Middle frontal gyrus (tissue), 1 donor: ENCODE results near the gene UQCRC1.

Experiments used
- DNase-seq: peaks from one replicate; pipeline ENCODE4 v3.0.0-alpha.2; 2015; ENCODE audit warnings: low spot score; ENCODE audit errors: extremely low spot score

Gene UQCRC1

DNA sequence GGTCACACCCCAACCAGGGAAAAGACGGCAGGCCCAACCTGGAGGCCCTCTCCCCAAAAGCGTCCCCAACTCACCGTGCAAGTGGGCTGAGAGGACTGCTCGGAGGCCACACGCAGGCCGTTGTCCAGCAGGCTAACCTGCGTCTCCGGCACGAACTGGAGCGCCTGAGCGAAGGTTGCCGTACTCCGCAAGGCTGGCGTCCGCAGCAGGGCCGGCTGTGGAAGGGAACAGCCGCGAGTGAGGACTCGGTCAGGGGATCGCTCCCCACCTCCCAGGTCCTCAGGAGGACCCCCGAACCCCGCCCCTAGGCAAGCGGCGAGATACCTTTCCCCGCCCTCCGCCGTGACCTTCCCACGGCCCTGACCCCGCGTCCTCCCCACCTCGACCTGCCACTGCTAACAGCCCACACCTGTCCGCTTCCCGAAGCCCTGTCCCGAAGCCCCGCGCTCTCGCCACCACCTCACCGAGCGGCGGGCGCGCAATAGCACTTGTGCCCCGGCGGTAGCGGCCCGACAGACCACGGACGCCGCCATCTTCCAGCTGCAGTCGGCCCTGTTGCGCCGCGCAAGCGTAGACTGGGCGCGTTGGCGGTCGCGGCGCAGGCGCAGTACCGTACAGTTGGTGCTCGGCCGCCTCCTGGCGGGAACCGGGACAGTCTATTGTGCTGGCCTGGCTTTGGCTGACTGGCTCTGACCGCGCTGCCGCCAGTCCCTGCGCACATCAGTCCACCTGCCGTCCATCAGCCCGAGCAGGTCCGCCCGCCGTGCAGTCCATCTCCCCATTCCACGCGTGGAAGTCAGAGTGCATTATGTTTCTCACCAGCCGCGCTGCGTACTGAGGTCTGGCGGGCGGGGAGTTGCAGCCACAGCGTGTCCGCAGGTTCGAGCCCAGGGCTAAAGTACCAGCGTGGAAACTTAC, at the start of gene UQCRC1:
TSS of gene UQCRC1 (minus strand) at position 559 of the 918 bp plus-strand sequence. CDS start at position 533, 26 bp downstream.
- DNase-seq, result peak; percentile 82

- no peak for DNase-seq
These were observed 47.4 kb upstream of the UQCRC1 start for GRCh38 chr3:48656841-48657281.

- DNase-seq, result no peak
These were observed 46.8 kb upstream of the UQCRC1 start for GRCh38 chr3:48656061-48656840.

GRCh38 chr3:48655606-48656005, 46.2 kb upstream of the UQCRC1 start:
- no peak for DNase-seq

DNA sequence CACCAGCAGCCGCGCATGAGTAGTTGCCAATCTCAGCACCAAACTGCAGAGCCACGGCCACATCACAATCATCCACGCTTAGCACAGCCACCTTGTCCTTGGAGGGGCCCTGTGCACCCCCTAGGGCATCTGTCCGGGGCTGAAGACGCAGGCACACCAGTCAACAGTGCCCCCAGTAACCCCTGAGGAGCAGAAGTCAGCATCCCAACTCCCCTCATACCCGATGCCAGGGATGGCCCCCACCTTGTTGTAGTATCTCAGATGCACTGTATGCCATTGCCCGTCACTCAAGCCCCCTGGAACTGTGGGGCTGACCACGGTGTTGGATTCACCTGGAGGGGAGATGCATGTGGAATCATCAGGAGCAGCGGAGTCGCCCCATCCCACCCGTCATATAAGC, 45.6 kb upstream of the UQCRC1 start:
- DNase-seq, result no peak

DNA sequence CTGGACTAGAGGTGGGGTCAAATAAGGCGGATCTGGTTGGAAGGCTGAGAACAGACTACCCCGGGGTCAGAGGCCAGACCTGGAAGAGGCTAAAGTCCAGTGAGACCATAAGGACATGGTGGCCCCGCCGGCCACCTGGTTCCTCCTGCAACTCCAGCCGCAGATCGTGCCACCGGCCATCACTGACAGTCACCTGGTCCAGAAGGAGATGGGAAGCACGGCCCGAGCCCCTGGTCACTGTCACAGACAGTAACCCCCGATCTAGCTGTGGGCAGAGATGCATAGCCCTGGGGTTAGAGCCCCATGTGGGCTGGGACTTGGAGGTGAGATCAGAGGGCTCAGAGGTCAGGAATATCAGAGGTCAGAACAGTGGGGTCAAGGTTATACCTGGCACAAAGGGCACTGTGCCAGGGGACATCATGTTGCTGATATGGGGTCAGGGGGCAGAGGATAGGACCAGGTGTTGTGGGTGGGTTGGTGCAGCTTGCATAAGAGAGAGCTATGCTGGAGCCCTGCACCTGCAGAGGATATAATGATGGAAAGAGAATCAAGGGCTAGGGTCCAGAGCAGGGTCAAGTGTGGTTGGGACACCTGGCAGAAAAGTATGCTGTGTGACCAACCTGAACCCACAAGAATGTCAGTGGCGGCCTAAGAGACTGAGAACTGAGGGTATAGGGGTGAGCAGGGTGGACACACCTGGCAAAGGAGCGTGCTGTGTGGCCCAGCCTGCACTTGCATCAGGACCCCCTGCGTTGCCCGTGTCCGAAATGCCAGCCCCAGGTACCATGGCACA, 43.7 kb upstream of the UQCRC1 start:
- no peak for DNase-seq

DNA sequence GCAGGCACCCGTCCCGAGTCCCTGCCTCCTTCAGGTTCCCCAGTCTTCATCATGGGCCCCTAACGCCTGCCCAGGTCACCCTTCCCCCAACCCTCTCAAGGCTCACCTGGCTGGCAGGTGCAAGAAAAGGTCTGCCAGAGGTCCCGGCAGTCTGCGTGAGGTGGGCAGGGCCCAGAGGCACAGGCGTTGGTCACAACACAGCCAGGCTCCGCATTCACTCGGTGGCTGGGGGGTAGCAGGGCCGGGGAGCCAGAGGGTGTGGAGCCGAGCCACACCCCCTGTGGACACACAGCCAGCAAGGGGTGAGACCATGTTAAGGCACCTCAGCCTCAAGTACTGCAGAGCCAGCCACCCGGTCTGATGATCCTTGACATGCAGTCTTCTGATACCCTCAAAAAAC, 42.3 kb upstream of the UQCRC1 start:
- no peak for DNase-seq

DNA sequence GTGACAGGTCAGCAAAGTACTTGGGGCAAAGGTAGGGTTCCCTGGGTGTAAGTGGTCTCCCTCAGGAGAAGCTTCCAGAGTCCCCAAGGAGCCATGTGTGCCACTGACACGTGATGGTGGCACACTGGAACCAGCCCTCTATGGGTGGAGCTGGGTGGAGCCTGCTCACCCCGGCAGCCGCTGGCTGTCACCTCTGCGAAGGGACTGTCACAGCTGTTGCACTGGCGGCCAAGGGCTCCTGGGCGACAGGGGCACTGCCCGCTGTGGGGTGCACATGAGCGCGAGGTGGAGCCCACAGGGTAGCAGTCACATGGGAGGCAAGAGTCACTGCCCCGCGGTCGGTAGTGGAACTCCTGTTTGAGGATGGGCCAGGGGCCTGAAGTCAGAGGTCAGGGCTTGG, 41.3 kb upstream of the UQCRC1 start:
- no peak for DNase-seq

GRCh38 chr3:48648188-48648850, 38.9 kb upstream of the UQCRC1 start:
- no peak for DNase-seq

GRCh38 chr3:48647714-48648113, 38.3 kb upstream of the UQCRC1 start:
- DNase-seq, result no peak

DNA sequence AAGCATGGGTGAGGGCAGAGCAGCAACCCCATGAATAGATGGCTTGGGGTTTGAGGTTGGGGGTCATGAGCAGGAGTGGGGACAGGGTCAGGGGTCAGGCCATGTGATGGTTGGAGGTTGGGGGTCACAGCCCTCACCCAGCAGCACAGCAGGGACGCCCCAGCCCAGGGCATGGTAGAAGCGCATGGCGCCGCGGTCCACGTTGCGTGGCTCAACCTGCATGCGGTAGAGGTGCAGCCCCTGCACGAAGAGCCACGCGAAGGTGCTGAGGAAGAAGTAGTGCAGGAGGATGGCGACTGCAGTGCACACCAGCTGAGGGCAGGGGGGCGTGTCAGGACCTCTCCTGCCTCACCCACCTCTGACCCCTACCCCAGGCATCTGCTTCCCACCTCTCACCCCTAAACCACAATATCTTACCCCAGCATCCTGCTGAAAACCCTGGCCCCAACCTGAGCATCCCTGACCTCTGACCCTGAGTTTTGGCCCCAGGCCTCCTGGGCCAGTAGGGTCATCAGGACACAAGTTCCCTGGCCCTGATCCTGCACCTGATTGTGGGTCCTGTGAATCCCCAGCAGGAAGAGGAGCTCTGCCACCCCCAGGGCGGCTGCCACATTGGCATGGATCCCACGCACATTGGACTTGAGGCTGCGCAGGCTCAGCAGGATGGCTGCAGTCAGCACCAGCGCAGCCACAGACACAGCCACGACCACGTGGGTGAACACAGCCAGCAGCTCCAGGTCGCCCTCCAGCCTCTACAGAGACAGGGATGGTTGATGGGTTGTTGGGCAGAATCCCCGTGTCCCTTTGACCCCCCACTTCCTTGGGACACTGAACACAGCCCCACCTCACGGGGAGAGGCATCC, 35.7 kb upstream of the UQCRC1 start:
- DNase-seq, result no peak

- DNase-seq, result no peak
These were observed 33.2 kb upstream of the UQCRC1 start for GRCh38 chr3:48642605-48643004.

DNA sequence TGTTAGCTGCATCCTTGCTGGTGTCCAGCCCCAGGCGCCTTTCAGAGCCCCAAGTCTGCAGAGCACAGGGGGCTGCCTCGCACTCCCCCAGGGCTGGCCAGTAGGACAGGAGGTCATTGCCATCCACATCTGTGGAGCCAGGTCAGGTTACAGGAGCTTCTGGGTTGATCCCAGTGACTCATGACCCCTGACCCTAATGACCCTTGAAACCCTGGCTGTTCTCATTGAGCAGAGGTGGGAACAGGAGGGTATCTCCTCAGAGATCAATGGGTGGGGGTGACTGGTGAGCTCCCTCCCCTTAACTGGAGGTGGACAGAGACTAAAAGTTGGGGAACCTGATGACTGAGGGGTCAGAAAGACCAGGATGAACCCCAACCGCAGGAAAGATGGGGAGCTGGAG, 31.9 kb upstream of the UQCRC1 start:
- DNase-seq, result no peak

DNA sequence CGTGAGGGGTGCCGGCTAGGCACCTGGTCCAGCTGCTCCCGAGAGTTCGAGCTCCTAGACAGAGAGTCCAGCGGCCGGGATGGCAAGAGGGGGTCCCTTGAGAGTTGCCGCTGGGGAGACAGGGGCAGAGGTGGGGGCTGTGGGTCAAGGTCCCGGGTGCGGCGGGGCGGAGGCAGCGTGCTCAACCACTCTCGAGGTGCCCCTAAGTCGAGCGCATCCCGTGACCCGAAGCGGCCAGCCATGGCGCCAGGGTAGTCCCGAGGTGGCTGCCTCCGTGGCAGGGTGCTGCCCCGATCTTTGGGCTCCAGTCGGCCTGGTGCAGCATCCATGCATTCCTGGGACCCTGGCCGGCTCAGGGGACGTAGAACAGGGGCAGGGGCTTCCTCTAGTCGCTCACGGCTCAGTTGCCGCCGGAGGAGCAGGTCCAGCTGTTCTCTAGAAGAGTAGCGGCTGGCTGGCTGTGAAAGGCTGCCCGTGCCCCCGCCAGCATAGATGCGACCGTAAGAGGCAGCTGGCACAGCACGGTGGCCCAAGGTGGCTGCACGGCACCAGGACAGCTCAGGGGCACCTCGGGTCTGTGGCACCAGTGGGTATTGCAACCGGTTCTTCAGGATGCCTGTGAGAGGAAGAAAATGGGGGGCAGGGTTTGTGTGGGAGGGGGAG, 30.6 kb upstream of the UQCRC1 start:
- DNase-seq, result no peak

GRCh38 chr3:48637305-48637704, 27.9 kb upstream of the UQCRC1 start:
- DNase-seq, result no peak

DNA sequence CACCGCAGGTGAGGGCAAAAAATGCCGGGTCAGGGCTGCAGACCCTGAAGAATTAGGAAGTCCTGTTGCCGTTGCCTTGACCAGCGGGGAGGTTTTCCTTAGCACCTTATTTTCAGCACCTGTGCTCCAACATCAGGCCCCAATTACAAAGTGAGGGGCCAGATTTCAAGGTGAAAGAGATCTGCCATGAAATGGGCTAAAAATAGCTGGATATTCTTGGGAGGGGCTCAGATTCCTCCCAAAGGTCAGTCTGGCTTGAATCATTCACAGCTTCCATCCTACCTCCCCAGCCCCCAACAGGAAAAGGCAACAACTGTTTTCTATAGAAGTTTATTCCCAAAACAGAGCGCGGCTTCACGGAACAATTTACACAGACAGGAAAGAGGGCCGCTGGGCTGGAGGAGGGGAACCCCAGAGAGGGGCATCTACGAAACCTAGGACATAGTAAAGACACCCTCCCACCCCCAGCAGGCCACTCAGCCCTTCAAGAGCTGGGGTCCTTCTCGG, 26.8 kb upstream of the UQCRC1 start:
- DNase-seq, result no peak

GRCh38 chr3:48635222-48636021, 26.0 kb upstream of the UQCRC1 start, which contains the start of gene SLC26A6:
TSS of gene SLC26A6 (minus strand) at chr3:48635461. CDS start at chr3:48635393, 68 bp downstream.
- DNase-seq, result peak; percentile 92

DNA sequence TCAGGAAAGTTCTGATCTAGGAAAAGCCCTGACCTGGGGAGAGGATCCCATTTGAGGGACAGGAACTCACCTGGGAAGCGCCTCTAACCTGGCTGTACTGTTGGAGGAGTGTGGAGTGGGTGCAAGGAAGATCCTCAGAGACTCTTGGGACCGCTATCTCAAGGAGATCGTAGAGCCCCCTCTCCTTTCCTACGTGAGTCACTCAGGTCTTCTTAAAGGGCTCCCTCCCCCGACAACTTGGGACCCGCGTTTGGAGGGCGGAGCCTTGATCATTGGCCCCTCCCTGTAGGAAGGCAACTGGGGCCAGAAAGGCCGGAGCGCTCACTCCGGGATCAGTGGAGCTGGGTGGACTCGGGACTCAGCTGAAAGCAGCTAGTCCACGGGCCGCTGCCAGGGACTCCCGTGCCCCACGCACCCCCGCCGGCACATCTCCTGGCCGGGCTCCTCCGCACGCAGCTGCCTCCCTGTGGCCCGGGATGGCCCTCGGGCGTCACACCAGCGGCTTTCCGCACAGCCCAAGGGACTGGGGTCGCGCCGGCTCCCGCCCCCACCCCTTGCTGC, 25.3 kb upstream of the UQCRC1 start:
- DNase-seq, result no peak
